ENCODE measurements around the gene DUXB.

Gene DUXB

GRCh38 chr16:75701361-75701760 is at the start of gene DUXB:
TSS of gene DUXB (minus strand) at chr16:75701461. CDS start at chr16:75701418, 43 bp downstream.
- no peak for DNase-seq

GRCh38 chr16:75750528-75750927 is 49.3 kb upstream of the DUXB start:
- DNase-seq, result no peak

GRCh38 chr16:75746359-75746758 is 45.1 kb upstream of the DUXB start:
- no peak for DNase-seq

- no peak for DNase-seq
Observed at GRCh38 chr16:75745823-75746222, 44.6 kb upstream of the DUXB start.

DNA sequence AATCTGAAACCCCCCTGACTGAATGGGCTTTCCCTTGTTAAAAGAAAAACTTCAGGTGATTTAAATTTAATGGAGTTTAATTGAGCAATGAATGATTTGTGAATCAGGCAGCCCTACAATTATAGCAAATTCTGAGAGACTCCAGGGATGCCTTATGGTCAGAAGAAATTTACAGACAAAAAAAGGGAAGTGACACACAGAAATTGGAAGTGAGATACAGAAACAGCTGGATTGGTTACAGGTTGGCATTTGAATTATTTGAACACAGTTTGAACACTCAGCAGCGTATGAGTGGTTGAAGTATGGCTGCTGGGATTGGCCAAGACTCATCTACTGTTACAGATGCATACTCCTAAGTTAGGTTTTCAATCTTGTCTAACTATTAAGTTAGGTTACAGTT is 44.0 kb upstream of the DUXB start:
- no peak for DNase-seq

GRCh38 chr16:75742424-75743047 is 41.3 kb upstream of the DUXB start:
- DNase-seq, result no peak

- no peak for DNase-seq
Observed at GRCh38 chr16:75733305-75734211, 32.3 kb upstream of the DUXB start.

DNA sequence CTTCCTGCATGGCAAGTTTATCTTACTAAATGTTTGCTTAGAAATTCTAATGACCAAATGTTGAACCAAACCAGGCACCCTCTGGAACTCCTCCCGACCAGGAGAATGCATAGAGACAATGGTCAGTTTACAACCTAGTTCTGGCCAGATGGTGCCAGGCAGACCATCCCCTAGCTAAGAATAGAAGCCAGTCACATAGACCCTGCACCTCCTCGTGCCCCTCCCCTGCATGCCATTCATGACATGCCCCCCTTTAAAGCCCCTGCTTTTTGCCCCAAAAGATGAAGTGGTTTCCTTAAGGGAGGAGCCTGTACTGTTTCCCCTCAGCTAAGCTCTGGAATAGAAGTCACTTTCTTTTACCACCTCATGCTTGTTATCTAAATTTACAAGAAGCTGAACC is 31.6 kb upstream of the DUXB start:
- no peak for DNase-seq

- DNase-seq, result no peak
Observed at GRCh38 chr16:75727221-75727620, 26.0 kb upstream of the DUXB start.

DNA sequence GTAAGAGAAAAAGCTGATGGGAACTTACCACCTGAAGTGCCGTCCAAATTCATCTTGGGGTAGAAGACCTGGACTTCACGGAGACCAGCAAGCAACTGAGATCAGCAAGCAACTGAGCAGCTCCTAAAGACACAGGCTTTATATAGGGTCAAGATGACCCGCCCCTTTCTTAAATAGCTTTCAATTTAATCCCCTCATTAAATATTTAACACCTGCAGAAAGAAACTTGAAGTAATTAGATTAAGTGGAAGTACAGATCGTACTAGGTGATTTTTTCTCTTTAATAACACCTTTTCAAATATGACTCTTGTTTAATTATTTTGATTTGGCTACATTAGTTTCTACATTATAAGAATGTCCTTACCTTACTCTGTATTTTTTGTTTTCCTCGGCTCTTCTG is 25.1 kb upstream of the DUXB start, which contains the start of gene CPHXL:
TSS of gene CPHXL (minus strand) at position 101 of the 400 bp plus-strand sequence. CDS start at position 53, 48 bp downstream.
- no peak for DNase-seq

GRCh38 chr16:75718452-75718851 is 17.2 kb upstream of the DUXB start:
- no peak for DNase-seq

DNA sequence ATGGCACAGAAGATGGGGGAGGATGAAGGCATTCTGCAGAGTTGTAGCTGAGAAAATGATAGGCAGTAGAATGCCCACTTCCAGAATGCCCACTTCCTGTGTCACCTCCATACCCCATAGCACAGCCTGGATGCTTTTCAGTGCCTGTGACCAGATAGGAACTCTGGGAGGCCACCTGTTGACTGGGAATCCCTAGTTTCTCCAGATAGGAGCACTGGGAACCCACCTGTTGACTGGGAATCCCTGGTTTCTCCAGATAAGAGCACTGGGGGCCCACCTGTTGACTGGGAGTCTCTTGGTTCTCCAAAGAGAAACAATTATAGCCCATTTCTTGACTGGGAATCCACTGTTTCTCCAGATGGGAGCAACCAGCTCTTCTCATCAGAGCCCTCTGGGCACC is 13.4 kb upstream of the DUXB start:
- no peak for DNase-seq

DNA sequence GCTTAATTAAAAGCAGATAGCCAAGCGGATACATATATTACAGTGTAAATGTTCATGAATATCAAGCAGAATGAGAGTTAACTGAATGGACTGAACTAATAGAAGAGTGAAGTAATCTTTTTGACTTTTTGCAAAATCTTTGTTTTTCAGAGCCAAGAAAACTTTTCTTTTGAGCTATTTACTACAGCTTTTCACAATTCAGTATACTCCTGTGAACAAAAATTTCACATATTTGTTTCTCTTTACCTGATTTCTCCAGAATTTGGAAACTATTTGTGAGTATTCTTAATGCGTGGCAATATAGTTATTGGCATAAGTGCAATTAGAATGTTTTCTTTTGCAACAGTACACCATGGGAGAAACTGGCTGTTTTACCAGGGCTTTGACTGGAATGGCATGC is 9.1 kb upstream of the DUXB start:
- DNase-seq, result no peak

DNA sequence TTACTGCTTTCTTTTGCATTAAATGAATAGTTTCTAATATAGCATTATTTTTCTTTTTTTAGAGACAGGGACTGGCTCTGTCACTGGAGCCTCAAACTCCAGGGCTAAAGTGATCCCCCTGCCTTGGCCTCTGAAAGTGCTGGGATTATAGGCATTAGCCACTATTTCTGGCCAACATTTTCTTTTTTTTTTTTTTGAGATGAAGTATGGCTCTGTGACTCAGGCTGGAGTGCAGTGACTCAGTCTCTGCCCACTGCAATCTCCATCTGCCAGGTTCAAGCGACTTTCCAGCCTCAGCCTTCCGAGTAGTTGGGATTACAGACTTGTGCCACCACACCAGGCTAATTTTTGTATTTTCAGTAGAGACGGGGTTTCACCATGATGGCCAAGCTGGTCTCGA is 2.0 kb upstream of the DUXB start:
- no peak for DNase-seq

GRCh38 chr16:75702242-75702641 is 981 bp upstream of the DUXB start:
- DNase-seq, result no peak

DNA sequence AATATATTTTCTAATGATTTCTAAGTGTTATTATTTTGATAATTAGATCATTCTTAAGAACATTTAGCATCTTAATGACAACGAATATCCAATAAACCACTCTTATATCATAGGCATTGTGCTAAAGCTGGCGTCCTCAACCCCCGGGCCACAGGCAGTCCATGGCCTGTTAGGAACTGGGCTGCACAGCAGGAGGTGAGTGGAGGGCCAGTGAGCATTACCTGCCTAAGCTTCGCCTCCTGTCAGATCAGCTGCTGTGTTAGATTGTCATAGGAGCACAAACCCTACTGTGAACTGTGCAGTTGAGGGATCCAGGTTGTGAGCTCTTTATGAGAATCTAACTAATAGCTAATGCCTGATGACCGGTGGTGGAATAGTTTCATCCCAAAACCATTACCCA is 3.7 kb downstream of the DUXB start:
- DNase-seq, result no peak

DNA sequence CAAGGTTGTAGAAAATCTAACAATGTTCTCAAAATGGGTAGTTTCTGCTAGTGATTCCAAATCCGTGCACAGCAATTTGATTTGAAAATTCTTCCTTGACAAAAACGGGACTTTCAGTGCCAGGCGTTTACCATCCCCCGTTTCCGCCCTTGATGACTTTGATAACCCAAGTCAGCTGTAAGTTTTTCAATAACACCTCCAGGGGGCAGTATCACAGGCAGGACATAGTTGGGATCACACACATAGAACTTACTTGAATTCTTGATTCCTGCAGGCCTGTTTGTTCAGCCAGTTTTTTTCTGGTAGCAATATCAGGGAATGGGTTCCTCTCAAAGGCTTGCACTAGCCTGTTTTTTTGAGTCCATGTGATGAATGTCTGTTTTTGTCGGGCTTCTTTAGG is 5.6 kb downstream of the DUXB start:
- DNase-seq, result no peak

GRCh38 chr16:75687361-75687760 is 13.9 kb downstream of the DUXB start:
- DNase-seq, result no peak

GRCh38 chr16:75682308-75682707 is 19.0 kb downstream of the DUXB start:
- no peak for DNase-seq

- DNase-seq, result no peak
Observed at GRCh38 chr16:75679366-75679765, 21.9 kb downstream of the DUXB start.

DNA sequence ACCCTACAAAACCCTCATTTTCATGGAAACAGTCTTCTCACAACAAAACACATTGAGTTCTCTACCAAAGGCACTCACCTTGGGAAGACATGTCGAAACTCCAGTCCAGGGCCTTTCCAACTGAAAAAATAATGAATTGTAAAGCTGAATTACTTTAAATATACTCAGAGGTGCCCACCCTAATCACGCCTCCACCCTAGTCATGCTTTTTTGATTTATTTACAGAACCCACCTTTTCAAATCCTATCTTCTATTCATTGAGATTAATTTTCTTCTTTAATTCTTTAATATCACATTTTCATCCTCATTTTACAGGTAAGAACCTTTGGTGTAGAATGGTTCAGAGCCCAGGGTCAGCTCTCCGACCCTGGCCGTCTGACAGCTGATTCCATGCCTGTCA is 24.4 kb downstream of the DUXB start, which contains the start of gene CPHXL2:
TSS of gene CPHXL2 (minus strand) at position 101 of the 400 bp plus-strand sequence. CDS start at position 91, 10 bp downstream.
- DNase-seq, result no peak

- no peak for DNase-seq
Observed at GRCh38 chr16:75667503-75667902, 33.8 kb downstream of the DUXB start.

GRCh38 chr16:75660726-75661302 is 40.4 kb downstream of the DUXB start:
- DNase-seq, result no peak

DNA sequence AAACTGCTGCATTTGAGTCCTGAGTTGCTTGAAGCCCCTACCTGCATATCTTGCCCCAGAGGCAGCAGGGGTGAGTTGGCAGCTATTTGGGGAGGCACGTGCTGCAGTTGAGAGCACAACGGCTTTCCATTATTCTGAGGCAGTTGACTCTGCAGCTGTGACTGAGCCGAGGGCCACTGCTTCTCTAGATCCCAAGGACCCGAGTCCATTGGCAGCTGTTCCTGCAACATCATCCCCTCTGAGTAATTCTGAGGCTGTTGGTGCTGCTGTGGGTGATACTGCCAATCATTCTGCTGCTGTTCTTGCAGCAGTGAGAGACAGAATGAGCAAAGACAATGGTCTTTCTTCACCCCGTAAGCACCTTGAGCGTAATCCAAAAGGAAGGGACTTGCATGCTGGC is 40.9 kb downstream of the DUXB start:
- DNase-seq, result no peak

Data from inflammatory macrophage treated with lipopolysaccharide for 1 hour (primary cell).